ENCODE results near the gene IFNA13.

Gene IFNA13

DNA sequence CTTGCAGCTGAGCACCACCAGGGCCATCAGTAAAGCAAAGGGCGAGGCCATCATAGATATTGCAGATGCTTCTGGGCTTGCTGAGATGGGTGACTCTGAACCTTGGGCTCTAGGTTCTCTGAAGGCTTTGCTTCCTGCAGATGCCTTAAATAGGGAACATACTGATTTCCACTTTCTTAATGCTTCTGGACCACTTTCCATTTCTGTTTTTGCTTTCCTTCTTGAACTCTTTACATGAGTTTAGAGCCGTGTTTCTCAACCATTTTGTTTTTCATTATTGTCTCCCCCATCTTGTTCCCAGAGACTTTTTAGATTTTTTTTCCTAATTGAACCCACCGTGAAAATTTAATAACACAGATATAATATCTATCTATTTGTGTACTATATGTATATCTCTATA is at the start of gene IFNA13:
TSS of gene IFNA13 (minus strand) at position 101 of the 400 bp plus-strand sequence. CDS start at position 54, 47 bp downstream.
- Histone ChIP-seq H3K9me3 (ENCODE audit: control insufficient read depth, insufficient read depth, low read depth, low read length) (no peaks in the 10 kb centered on the region), H3K36me3 (ENCODE audit: control insufficient read depth in 2 of 2, insufficient read depth in 1 of 2, low read length in 2 of 2) (no peaks in the 10 kb centered on the region), H3K27ac (ENCODE audit: extremely low read depth, low read depth, low read length) (no peak within 1 kb of the TSS), H3K4me1 (ENCODE audit: control insufficient read depth, insufficient read depth, low read length) (no peaks in the 10 kb centered on the region), H3K4me3 (ENCODE audit: low read depth, low read length) (no peak within 1 kb of the TSS)
- no peak for TF ChIP-seq KLF17 (tag by site-specific recombination; IDR thresholded peaks at IDR 0.05)
- no peak for TF ChIP-seq ZNF529 (tag by site-specific recombination; IDR thresholded peaks at IDR 0.05; ENCODE audit: insufficient replicate concordance)
- TF ChIP-seq, protein P1, sequence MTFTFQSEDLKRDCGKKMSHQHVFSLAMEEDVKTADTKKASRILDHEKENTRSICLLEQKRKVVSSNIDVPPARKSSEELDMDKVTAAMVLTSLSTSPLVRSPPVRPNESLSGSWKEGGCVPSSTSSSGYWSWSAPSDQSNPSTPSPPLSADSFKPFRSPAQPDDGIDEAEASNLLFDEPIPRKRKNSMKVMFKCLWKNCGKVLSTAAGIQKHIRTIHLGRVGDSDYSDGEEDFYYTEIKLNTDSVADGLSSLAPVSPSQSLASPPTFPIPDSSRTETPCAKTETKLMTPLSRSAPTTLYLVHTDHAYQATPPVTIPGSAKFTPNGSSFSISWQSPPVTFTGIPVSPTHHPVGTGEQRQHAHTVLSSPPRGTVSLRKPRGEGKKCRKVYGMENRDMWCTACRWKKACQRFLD (tag by site-specific recombination; IDR thresholded peaks at IDR 0.05), result no peak
- TF ChIP-seq ZBTB20 (tag by site-specific recombination; IDR thresholded peaks at IDR 0.05), result no peak
- TF ChIP-seq, protein P2, sequence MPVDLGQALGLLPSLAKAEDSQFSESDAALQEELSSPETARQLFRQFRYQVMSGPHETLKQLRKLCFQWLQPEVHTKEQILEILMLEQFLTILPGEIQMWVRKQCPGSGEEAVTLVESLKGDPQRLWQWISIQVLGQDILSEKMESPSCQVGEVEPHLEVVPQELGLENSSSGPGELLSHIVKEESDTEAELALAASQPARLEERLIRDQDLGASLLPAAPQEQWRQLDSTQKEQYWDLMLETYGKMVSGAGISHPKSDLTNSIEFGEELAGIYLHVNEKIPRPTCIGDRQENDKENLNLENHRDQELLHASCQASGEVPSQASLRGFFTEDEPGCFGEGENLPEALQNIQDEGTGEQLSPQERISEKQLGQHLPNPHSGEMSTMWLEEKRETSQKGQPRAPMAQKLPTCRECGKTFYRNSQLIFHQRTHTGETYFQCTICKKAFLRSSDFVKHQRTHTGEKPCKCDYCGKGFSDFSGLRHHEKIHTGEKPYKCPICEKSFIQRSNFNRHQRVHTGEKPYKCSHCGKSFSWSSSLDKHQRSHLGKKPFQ (tag by site-specific recombination; IDR thresholded peaks at IDR 0.05), result no peak
- TF ChIP-seq ZNF548 (tag by site-specific recombination; IDR thresholded peaks at IDR 0.05), result no peak
- no peak for TF ChIP-seq ZNF112 (tag by site-specific recombination; IDR thresholded peaks at IDR 0.05)
- TF ChIP-seq ZBTB7A (tag by site-specific recombination; IDR thresholded peaks at IDR 0.05; ENCODE audit: low read depth), result no peak
- no peak for TF ChIP-seq ZSCAN18 (tag by site-specific recombination; IDR thresholded peaks at IDR 0.05)
- TF ChIP-seq ZNF544 (tag by site-specific recombination; IDR thresholded peaks at IDR 0.05), result no peak
- TF ChIP-seq ZNF37A (tag by site-specific recombination; IDR thresholded peaks at IDR 0.05), result no peak
- no peak for TF ChIP-seq ZNF521 (tag by site-specific recombination; IDR thresholded peaks at IDR 0.05)
- TF ChIP-seq IKZF3 (tag by site-specific recombination; IDR thresholded peaks at IDR 0.05), result no peak
- TF ChIP-seq ZNF2 (tag by site-specific recombination; IDR thresholded peaks at IDR 0.05), result no peak
- TF ChIP-seq ZNF214 (tag by site-specific recombination; IDR thresholded peaks at IDR 0.05; ENCODE audit: borderline replicate concordance), result no peak
- POLR2A ChIA-PET, result no interaction called here
- CTCF ChIA-PET, result interaction anchor here (0.7 to 1.4 kb wide), 2 partner anchors 27 to 50 kb away, joined by 3 to 4 read pairs; no protein-coding TSS in a partner anchor

DNA sequence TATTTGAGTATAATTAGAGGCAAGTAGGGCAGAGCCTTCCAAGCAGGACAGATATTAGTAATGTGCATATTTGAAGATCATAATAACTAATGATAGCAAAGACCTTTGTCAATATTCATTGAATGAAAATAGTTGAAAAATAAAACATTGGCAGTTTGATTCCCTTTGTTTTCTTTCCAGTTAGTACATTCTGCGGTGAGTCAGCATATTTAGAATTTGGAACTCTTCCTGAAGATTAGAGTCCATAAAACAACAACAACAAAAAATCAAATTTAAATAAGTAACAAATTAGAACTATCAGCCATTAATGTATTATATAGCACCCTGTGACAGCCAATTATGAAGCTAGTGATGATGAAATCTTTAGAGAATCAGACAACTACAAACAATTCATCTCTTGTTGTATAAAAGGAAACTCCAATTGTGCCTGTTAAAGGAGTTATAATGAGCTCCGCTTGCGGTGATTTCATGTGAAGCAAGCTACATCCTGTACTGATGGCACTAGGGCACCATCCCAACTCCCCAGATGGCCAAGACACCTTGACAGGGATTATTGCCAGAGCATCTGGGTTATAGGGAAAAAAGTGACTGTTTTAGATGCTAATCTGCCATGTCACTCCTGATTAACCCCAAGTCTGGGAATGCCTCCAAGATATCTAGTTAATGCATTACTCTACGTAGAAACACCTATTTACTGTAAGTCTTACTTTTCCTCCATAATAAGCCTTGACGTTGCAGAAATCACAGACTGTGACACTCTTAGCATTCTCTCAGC is 47.8 kb upstream of the IFNA13 start:
- ChIA-PET CTCF (interaction anchor here (0.7 to 2.0 kb wide), 3 partner anchors 10 to 19 kb away, joined by 3 to 8 read pairs (median 3); no protein-coding TSS in a partner anchor), POLR2A (no interaction called here)
- Histone ChIP-seq H3K4me1 (ENCODE audit: control insufficient read depth, insufficient read depth, low read length) (no peaks in the 10 kb centered on the region), H3K4me3 (ENCODE audit: low read depth, low read length) (no peak overlapping the region), H3K36me3 (ENCODE audit: control insufficient read depth in 2 of 2, insufficient read depth in 1 of 2, low read length in 2 of 2) (no peaks in the 10 kb centered on the region), H3K9me3 (ENCODE audit: control insufficient read depth, insufficient read depth, low read depth, low read length) (no peaks in the 10 kb centered on the region), H3K27ac (ENCODE audit: extremely low read depth, low read depth, low read length) (no peak overlapping the region)
- TF ChIP-seq ZNF529 (tag by site-specific recombination; IDR thresholded peaks at IDR 0.05; ENCODE audit: insufficient replicate concordance) (no peak), ZNF571 (tag by site-specific recombination; IDR thresholded peaks at IDR 0.05) (no peak), ZNF596 (tag by site-specific recombination; IDR thresholded peaks at IDR 0.05) (no peak), ZNF175 (tag by site-specific recombination; IDR thresholded peaks at IDR 0.05) (no peak), ZNF157 (tag by site-specific recombination; IDR thresholded peaks at IDR 0.05) (no peak), GLI4 (tag by site-specific recombination; IDR thresholded peaks at IDR 0.05) (no peak), ZIC2 (tag by site-specific recombination; IDR thresholded peaks at IDR 0.05) (no peak), ZNF324 (tag by site-specific recombination; IDR thresholded peaks at IDR 0.05) (no peak)
- TF ChIP-seq, protein P3, sequence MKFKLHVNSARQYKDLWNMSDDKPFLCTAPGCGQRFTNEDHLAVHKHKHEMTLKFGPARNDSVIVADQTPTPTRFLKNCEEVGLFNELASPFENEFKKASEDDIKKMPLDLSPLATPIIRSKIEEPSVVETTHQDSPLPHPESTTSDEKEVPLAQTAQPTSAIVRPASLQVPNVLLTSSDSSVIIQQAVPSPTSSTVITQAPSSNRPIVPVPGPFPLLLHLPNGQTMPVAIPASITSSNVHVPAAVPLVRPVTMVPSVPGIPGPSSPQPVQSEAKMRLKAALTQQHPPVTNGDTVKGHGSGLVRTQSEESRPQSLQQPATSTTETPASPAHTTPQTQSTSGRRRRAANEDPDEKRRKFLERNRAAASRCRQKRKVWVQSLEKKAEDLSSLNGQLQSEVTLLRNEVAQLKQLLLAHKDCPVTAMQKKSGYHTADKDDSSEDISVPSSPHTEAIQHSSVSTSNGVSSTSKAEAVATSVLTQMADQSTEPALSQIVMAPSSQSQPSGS (tag by site-specific recombination; IDR thresholded peaks at IDR 0.05; ENCODE audit: low read depth), result no peak
- TF ChIP-seq, protein P4, sequence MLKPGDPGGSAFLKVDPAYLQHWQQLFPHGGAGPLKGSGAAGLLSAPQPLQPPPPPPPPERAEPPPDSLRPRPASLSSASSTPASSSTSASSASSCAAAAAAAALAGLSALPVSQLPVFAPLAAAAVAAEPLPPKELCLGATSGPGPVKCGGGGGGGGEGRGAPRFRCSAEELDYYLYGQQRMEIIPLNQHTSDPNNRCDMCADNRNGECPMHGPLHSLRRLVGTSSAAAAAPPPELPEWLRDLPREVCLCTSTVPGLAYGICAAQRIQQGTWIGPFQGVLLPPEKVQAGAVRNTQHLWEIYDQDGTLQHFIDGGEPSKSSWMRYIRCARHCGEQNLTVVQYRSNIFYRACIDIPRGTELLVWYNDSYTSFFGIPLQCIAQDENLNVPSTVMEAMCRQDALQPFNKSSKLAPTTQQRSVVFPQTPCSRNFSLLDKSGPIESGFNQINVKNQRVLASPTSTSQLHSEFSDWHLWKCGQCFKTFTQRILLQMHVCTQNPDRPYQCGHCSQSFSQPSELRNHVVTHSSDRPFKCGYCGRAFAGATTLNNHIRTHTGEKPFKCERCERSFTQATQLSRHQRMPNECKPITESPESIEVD (tag by site-specific recombination; IDR thresholded peaks at IDR 0.05), result no peak
- TF ChIP-seq, protein P5, sequence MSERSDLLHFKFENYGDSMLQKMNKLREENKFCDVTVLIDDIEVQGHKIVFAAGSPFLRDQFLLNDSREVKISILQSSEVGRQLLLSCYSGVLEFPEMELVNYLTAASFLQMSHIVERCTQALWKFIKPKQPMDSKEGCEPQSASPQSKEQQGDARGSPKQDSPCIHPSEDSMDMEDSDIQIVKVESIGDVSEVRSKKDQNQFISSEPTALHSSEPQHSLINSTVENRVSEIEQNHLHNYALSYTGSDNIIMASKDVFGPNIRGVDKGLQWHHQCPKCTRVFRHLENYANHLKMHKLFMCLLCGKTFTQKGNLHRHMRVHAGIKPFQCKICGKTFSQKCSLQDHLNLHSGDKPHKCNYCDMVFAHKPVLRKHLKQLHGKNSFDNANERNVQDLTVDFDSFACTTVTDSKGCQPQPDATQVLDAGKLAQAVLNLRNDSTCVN (tag by site-specific recombination; optimal IDR thresholded peaks at IDR 0.05), result no peak
